ENCODE measurements around the gene MX2.

Gene MX2

GRCh38 chr21:41397471-41397891 lies 35.7 kb downstream of the MX2 start:
- no peak overlapping the region for H3K4me3 ChIP-seq (ENCODE audit: control insufficient read depth, low read depth, low read length)
- DNase-seq (ENCODE audit: low read depth), result no peak
- no peak for TF ChIP-seq CTCF (conservative IDR thresholded peaks at IDR 0.05; ENCODE audit: control insufficient read depth, insufficient read depth, low read depth, low read length)

DNA sequence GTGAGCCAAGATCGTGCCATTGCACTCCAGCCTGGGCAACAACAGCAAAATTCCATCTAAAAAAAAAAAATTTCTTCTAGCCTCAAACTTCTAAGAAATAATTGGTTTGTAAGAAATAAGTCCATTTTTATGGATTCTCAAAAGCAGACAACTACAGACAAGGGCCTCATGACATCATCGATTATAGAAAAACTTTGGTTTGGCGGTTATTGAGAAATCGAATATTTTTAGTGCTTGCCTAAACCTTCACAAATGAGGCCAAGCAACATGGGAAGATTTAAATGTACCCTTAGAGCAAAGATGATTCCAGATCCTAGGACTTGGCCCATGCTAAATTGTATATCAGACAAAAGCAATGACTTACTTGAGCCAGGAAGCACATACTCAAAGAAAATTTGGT lies 36.4 kb downstream of the MX2 start:
- no peak for TF ChIP-seq CTCF (conservative IDR thresholded peaks at IDR 0.05; ENCODE audit: control insufficient read depth, insufficient read depth, low read depth, low read length)
- H3K4me3 ChIP-seq (ENCODE audit: control insufficient read depth, low read depth, low read length), result no peak overlapping the region
- DNase-seq (ENCODE audit: low read depth), result no peak

DNA sequence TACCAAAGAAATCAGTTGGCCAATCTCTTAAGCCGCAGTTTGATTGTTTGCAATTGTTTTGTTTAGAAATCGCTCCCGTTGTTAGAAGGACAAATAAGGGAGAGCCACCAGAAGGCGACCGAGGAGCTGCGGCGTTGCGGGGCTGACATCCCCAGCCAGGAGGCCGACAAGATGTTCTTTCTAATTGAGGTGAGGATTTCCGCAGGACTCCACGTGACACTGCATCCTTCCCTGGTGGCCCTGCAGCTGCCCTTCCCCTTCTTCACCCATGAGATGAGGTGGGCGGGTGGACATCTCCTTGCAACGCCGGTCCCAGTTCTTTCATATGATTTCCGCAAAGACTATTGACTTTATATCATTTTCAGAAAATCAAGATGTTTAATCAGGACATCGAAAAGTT lies 37.0 kb downstream of the MX2 start:
- TF ChIP-seq CTCF (conservative IDR thresholded peaks at IDR 0.05; ENCODE audit: control insufficient read depth, insufficient read depth, low read depth, low read length), result no peak
- DNase-seq (ENCODE audit: low read depth), result no peak
- no peak overlapping the region for H3K4me3 ChIP-seq (ENCODE audit: control insufficient read depth, low read depth, low read length)

DNA sequence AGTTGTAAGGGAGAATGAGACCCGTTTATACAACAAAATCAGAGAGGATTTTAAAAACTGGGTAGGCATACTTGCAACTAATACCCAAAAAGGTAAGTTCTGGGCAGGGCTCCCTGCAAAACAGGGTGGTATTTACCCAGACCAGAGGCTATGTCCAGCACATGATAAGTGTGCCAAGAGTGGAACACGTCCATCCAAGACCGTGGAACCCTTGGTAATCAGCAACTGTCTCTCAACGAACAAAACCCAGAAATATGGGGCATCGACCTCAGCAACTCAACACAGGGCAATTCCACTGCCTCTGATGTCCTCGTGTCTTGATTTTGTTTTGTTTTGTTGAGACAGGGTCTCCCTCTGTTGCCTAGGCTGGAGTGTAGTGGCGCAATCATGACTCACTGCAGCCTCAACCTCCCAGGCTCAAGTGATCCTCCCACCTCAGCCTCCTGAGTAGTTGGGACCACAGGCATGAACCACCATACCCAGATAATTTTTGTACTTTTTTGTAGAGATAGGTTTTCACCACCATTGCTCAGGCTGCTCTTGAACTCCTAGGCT lies 37.5 kb downstream of the MX2 start:
- no peak for DNase-seq (ENCODE audit: low read depth)
- H3K4me3 ChIP-seq (ENCODE audit: control insufficient read depth, low read depth, low read length), result no peak overlapping the region
- TF ChIP-seq CTCF (conservative IDR thresholded peaks at IDR 0.05; ENCODE audit: control insufficient read depth, insufficient read depth, low read depth, low read length), result no peak

DNA sequence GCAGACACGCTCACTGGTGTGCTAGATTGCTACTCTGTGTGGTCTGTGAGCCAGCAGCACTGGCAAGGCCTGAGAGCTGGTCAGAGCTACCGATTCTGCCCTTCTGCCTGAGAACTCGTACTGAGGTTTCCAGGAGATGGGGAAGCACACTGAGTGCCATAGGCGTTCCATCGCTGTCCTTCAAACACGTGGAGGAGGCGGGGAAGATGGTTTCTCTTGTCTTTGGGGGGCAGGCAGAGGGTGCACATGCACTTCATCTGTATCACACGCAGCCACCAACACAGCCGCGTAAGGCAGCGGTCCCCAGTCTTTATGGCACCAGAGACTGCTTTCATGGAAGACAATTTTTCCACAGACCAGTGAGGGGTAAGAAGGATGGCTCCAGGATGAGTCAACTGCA lies 40.4 kb downstream of the MX2 start:
- no peak for TF ChIP-seq CTCF (conservative IDR thresholded peaks at IDR 0.05; ENCODE audit: control insufficient read depth, insufficient read depth, low read depth, low read length)
- H3K4me3 ChIP-seq (ENCODE audit: control insufficient read depth, low read depth, low read length), result no peak overlapping the region
- DNase-seq (ENCODE audit: low read depth), result no peak

- no peak for TF ChIP-seq CTCF (conservative IDR thresholded peaks at IDR 0.05; ENCODE audit: control insufficient read depth, insufficient read depth, low read depth, low read length)
- no peak overlapping the region for H3K4me3 ChIP-seq (ENCODE audit: control insufficient read depth, low read depth, low read length)
- DNase-seq (ENCODE audit: low read depth), result no peak
Observed at GRCh38 chr21:41402796-41403195, 41.0 kb downstream of the MX2 start.

GRCh38 chr21:41403331-41403730 lies 41.5 kb downstream of the MX2 start:
- no peak for TF ChIP-seq CTCF (conservative IDR thresholded peaks at IDR 0.05; ENCODE audit: control insufficient read depth, insufficient read depth, low read depth, low read length)
- no peak overlapping the region for H3K4me3 ChIP-seq (ENCODE audit: control insufficient read depth, low read depth, low read length)
- no peak for DNase-seq (ENCODE audit: low read depth)

Data from fibroblast of mammary gland (primary cell).